SU-DHL-6 (cell line): ENCODE data around the gene DBNDD1.

ENCODE experiments used
- H2AFZ ChIP-seq: fragments of 200-600 bp; sonication (generic); 2 replicates; pipeline ENCODE4 v1.6.1; 2014; ENCODE audit warnings: low read depth, mild to moderate bottlenecking, moderate library complexity, mixed read lengths, antibody characterized with exemption, low read length; ENCODE audit not compliant: severe bottlenecking
- H3F3A ChIP-seq: fragments of 200-600 bp; shearing (Covaris generic); 2 replicates; pipeline ENCODE4 v1.6.0; 2016; ENCODE audit warnings: antibody characterized with exemption, mild to moderate bottlenecking; ENCODE audit not compliant: insufficient read depth
- H3K27ac ChIP-seq: fragments of 200-600 bp; sonication (generic); 2 replicates; pipeline ENCODE4 v1.5.1; 2016; ENCODE audit warnings: low read depth, mild to moderate bottlenecking, low read length, moderate library complexity, mixed read lengths
- H3K27me3 ChIP-seq: fragments of 200-600 bp; sonication (generic), shearing (Covaris generic); 2 replicates; pipeline ENCODE4 v1.6.0; 2014; ENCODE audit warnings: mild to moderate bottlenecking, low read length
- H3K36me3 ChIP-seq: fragments of 200-600 bp; sonication (generic); 2 replicates; pipeline ENCODE4 v1.6.1; 2014; ENCODE audit warnings: mild to moderate bottlenecking, low read length, mixed read lengths
- H3K4me2 ChIP-seq: fragments of 300-600, 200-600 bp; shearing (Covaris generic), sonication (generic); 2 replicates; pipeline ENCODE4 v1.6.0; 2014; ENCODE audit warnings: low read length, low read depth, mild to moderate bottlenecking; ENCODE audit not compliant: poor library complexity, severe bottlenecking
- H3K4me3 ChIP-seq: fragments of 200-600 bp; sonication (generic); 2 replicates; pipeline ENCODE4 v1.5.1; 2014; ENCODE audit warnings: antibody characterized with exemption, low read length, mild to moderate bottlenecking, mixed read lengths; ENCODE audit not compliant: insufficient read depth, poor library complexity, severe bottlenecking
- H3K79me2 ChIP-seq: fragments of 200-600 bp; sonication (generic); 2 replicates; pipeline ENCODE4 v1.6.1; 2014; ENCODE audit warnings: mild to moderate bottlenecking, low read length, moderate library complexity; ENCODE audit not compliant: insufficient read depth
- H3K9ac ChIP-seq: fragments of 200-600 bp; sonication (generic); 2 replicates; pipeline ENCODE4 v1.7.0; 2014; ENCODE audit warnings: mild to moderate bottlenecking, low read length
- H3K9me2 ChIP-seq: fragments of 200-600 bp; sonication (generic); replicated peaks from 2 replicates; pipeline ENCODE4 v1.6.1; 2014; ENCODE audit warnings: low read length; ENCODE audit not compliant: insufficient read depth
- H3K9me3 ChIP-seq: fragments of 200-600 bp; sonication (generic); 2 replicates; pipeline ENCODE4 v1.6.1; 2014; ENCODE audit warnings: low read length, mixed read lengths; ENCODE audit not compliant: insufficient read depth
- H4K20me1 ChIP-seq: fragments of 200-600 bp; sonication (generic); 2 replicates; pipeline ENCODE4 v1.6.1; 2014; ENCODE audit warnings: low read depth, mild to moderate bottlenecking, antibody characterized with exemption, low read length, moderate library complexity, mixed read lengths
- EZH2phosphoT487 ChIP-seq: fragments of 200-600 bp; sonication (generic), shearing (Covaris generic); conservative IDR thresholded peaks from 2 replicates; pipeline ENCODE4 v1.6.1; 2018; ENCODE audit warnings: mild to moderate bottlenecking, antibody characterized with exemption, low read length, moderate library complexity, mixed read lengths
- TF ChIP-seq, protein P1 (sequence below): fragments of 200-600 bp; sonication (generic); IDR thresholded peaks from one replicate; pipeline ENCODE4 v1.5.1; 2017; ENCODE audit warnings: antibody characterized with exemption, mild to moderate bottlenecking, low read length, moderate library complexity; ENCODE audit not compliant: insufficient read depth, poor library complexity, severe bottlenecking

DBNDD1 gene

DNA sequence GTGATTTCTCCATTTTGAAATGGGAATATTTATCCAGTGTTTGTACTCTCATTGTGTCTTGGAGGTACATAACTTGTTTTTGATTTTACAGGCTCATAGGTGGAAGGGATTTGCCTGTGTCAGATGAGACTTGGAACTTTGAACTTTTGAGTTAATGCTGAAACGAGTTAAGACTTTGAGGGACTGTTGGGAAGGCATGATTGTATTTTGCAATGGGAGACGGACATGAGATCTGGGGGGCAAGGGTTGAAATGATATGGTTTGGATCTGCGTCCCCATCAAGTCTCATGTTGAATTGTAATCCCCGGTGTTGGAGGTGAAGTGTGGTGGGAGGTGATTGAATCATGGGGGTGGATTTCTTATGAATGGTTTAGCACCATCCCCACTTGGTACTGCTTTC is 36.1 kb upstream of the DBNDD1 start:
- H3K9ac ChIP-seq = no peak overlapping the region
- H2AFZ ChIP-seq = no peak overlapping the region
- peaks cover 18% of the 10 kb centered on the region for H3K9me3 ChIP-seq
- H3K9me2 ChIP-seq = no peaks in the 10 kb centered on the region
- H4K20me1 ChIP-seq = no peaks in the 10 kb centered on the region
- no peak overlapping the region for H3K4me2 ChIP-seq
- H3K27ac ChIP-seq = no peak overlapping the region
- H3K36me3 ChIP-seq = no peaks in the 10 kb centered on the region
- no peaks in the 10 kb centered on the region for H3F3A ChIP-seq
- H3K27me3 ChIP-seq = no peaks in the 10 kb centered on the region
- no peaks in the 10 kb centered on the region for H3K79me2 ChIP-seq
- TF ChIP-seq EZH2phosphoT487 = no peak
- TF ChIP-seq, protein P1, sequence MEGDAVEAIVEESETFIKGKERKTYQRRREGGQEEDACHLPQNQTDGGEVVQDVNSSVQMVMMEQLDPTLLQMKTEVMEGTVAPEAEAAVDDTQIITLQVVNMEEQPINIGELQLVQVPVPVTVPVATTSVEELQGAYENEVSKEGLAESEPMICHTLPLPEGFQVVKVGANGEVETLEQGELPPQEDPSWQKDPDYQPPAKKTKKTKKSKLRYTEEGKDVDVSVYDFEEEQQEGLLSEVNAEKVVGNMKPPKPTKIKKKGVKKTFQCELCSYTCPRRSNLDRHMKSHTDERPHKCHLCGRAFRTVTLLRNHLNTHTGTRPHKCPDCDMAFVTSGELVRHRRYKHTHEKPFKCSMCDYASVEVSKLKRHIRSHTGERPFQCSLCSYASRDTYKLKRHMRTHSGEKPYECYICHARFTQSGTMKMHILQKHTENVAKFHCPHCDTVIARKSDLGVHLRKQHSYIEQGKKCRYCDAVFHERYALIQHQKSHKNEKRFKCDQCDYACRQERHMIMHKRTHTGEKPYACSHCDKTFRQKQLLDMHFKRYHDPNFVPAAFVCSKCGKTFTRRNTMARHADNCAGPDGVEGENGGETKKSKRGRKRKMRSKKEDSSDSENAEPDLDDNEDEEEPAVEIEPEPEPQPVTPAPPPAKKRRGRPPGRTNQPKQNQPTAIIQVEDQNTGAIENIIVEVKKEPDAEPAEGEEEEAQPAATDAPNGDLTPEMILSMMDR = no peak
- no peak overlapping the region for H3K4me3 ChIP-seq

DNA sequence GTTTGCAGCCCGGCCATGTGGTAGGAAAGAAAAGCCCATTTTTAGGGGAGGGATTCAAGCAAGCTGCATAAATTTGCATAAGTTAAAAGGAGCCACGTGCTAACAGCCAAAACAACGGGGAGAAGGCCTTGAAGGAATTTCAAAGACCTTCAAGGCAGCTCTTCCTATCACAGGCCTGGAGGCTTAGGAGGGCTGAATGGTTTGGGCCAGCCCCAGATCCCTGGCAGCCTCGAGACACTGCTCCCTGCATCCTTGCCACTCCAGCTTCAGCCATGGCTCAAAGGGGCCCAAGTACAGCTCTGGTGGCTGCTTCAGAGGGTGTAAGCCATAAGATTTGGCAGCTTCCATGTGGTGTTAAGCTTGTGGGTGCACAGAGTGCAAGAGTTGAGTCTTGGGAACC is 35.3 kb upstream of the DBNDD1 start:
- no peaks in the 10 kb centered on the region for H3F3A ChIP-seq
- no peak overlapping the region for H3K4me3 ChIP-seq
- no peaks in the 10 kb centered on the region for H3K79me2 ChIP-seq
- H3K9ac ChIP-seq = no peak overlapping the region
- no peaks in the 10 kb centered on the region for H3K9me2 ChIP-seq
- H3K36me3 ChIP-seq = no peaks in the 10 kb centered on the region
- H3K27ac ChIP-seq = no peak overlapping the region
- no peak overlapping the region for H2AFZ ChIP-seq
- no peak overlapping the region for H3K4me2 ChIP-seq
- H3K9me3 ChIP-seq = peaks cover 18% of the 10 kb centered on the region
- TF ChIP-seq EZH2phosphoT487 = no peak
- TF ChIP-seq, protein P1 = no peak
- no peaks in the 10 kb centered on the region for H3K27me3 ChIP-seq
- H4K20me1 ChIP-seq = no peaks in the 10 kb centered on the region

DNA sequence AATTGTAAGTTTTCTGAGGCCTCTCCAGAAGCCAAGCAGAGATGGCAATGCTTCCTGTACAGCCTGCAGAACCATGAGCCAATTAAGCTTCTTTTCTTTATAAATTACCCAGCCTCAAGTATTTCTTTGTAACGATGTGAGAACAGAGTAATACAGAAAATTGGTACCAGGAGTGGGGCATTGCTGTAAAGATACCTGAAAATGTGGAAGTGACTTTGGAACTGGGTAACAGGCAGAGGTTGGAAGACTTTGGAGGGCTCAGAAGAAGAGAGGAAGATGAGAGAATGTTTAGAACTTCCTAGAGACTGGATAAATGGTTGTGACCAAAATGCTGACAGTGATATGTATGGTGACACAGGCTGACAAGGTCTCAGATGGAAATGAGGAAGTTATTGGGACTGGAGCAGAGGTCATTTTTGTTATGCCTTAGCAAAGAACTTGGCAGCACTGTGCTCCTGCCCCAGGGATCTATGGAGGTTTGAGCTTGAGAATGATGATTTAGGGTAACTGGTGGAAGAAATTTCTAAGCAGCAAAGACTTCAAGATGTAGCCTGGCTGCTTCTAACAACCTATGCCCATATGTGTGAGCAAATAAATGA is 34.7 kb upstream of the DBNDD1 start:
- Histone ChIP-seq H3F3A (no peaks in the 10 kb centered on the region), H3K9me2 (no peaks in the 10 kb centered on the region), H3K27ac (no peak overlapping the region), H3K36me3 (no peaks in the 10 kb centered on the region), H3K4me2 (no peak overlapping the region), H4K20me1 (no peaks in the 10 kb centered on the region), H3K79me2 (no peaks in the 10 kb centered on the region), H3K27me3 (no peaks in the 10 kb centered on the region), H2AFZ (no peak overlapping the region), H3K4me3 (no peak overlapping the region), H3K9ac (no peak overlapping the region), H3K9me3 (peaks cover 18% of the 10 kb centered on the region)
- no peak for TF ChIP-seq EZH2phosphoT487
- TF ChIP-seq, protein P1 = no peak
